Measurements from ENCODE around the gene ANXA2R.

ANXA2R gene

GRCh38 chr5:43000111-43000840, 39.8 kb downstream of the ANXA2R start:
- Histone ChIP-seq H3K79me2 (ENCODE audit: insufficient read depth, low read length) (peaks cover 44% of the 10 kb centered on the region), H3K27me3 (ENCODE audit: insufficient read depth, low read length, poor library complexity) (no peaks in the 10 kb centered on the region), H2AFZ (ENCODE audit: low read depth, low read length) (no peak overlapping the region), H3K9ac (ENCODE audit: low read depth, low read length) (no peak overlapping the region), H3K27ac (ENCODE audit: low read length) (no peak overlapping the region), H3K4me1 (ENCODE audit: insufficient read depth, low read length) (peaks cover 19% of the 10 kb centered on the region), H3K4me3 (ENCODE audit: low read depth in 1 of 2, low read length in 2 of 2) (no peak overlapping the region), H4K20me1 (ENCODE audit: insufficient read depth, low read length) (no peaks in the 10 kb centered on the region), H3K4me2 (ENCODE audit: insufficient read depth, low read length) (no peak overlapping the region), H3K36me3 (ENCODE audit: insufficient read depth, low read length) (peaks cover 7% of the 10 kb centered on the region; the same call in 1 of the 2 replicates), H3K9me3 (ENCODE audit: insufficient read depth, low read length, severe bottlenecking) (no peaks in the 10 kb centered on the region)
- TF ChIP-seq EZH2 (IDR thresholded peaks at IDR 0.05; ENCODE audit: borderline replicate concordance, low read depth, low read length, severe bottlenecking) (no peak), CTCF (IDR thresholded peaks at IDR 0.05; ENCODE audit: borderline replicate concordance, extremely low read depth, low read length, poor library complexity, severe bottlenecking) (no peak)
- DNase-seq (no peak), ATAC-seq (ENCODE audit: insufficient read depth, low read depth) (no peak)

- TF ChIP-seq EZH2 (IDR thresholded peaks at IDR 0.05; ENCODE audit: borderline replicate concordance, low read depth, low read length, severe bottlenecking) (no peak), CTCF (IDR thresholded peaks at IDR 0.05; ENCODE audit: borderline replicate concordance, extremely low read depth, low read length, poor library complexity, severe bottlenecking) (no peak)
- peak overlapping the region; percentile 70 to 83 for H3K4me3 ChIP-seq (ENCODE audit: low read depth in 1 of 2, low read length in 2 of 2)
- H3K27ac ChIP-seq (ENCODE audit: low read length): peak overlapping the region; percentile 98
- H3K79me2 ChIP-seq (ENCODE audit: insufficient read depth, low read length): peaks cover 73% of the 10 kb centered on the region
- H4K20me1 ChIP-seq (ENCODE audit: insufficient read depth, low read length): no peaks in the 10 kb centered on the region
- H3K4me2 ChIP-seq (ENCODE audit: insufficient read depth, low read length): peak overlapping the region; percentile 73
- DNase-seq: peak; percentile 34
- peak overlapping the region; percentile 63 for H2AFZ ChIP-seq (ENCODE audit: low read depth, low read length)
- ATAC-seq (ENCODE audit: insufficient read depth, low read depth): no peak
- H3K9me3 ChIP-seq (ENCODE audit: insufficient read depth, low read length, severe bottlenecking): no peaks in the 10 kb centered on the region
- peak overlapping the region; percentile 89 for H3K9ac ChIP-seq (ENCODE audit: low read depth, low read length)
- H3K36me3 ChIP-seq (ENCODE audit: insufficient read depth, low read length): peaks cover 7% of the 10 kb centered on the region; the same call in 1 of the 2 replicates
- H3K27me3 ChIP-seq (ENCODE audit: insufficient read depth, low read length, poor library complexity): no peaks in the 10 kb centered on the region
- H3K4me1 ChIP-seq (ENCODE audit: insufficient read depth, low read length): peaks cover 32% of the 10 kb centered on the region
Measured at GRCh38 chr5:42995360-42995751, 44.8 kb downstream of the ANXA2R start.

- Histone ChIP-seq H3K27me3 (ENCODE audit: insufficient read depth, low read length, poor library complexity) (no peaks in the 10 kb centered on the region), H3K9ac (ENCODE audit: low read depth, low read length) (peak overlapping the region; percentile 89), H3K27ac (ENCODE audit: low read length) (peak overlapping the region; percentile 98), H3K36me3 (ENCODE audit: insufficient read depth, low read length) (peaks cover 7% of the 10 kb centered on the region; the same call in 1 of the 2 replicates), H4K20me1 (ENCODE audit: insufficient read depth, low read length) (no peaks in the 10 kb centered on the region), H3K79me2 (ENCODE audit: insufficient read depth, low read length) (peaks cover 79% of the 10 kb centered on the region), H3K9me3 (ENCODE audit: insufficient read depth, low read length, severe bottlenecking) (no peaks in the 10 kb centered on the region), H3K4me3 (ENCODE audit: low read depth in 1 of 2, low read length in 2 of 2) (peak overlapping the region; percentile 70 to 83), H2AFZ (ENCODE audit: low read depth, low read length) (peak overlapping the region; percentile 63), H3K4me1 (ENCODE audit: insufficient read depth, low read length) (peaks cover 38% of the 10 kb centered on the region), H3K4me2 (ENCODE audit: insufficient read depth, low read length) (peak overlapping the region; percentile 73)
- peak; percentile 93 for DNase-seq
- peak; percentile 67 for ATAC-seq (ENCODE audit: insufficient read depth, low read depth)
- TF ChIP-seq CTCF (IDR thresholded peaks at IDR 0.05; ENCODE audit: borderline replicate concordance, extremely low read depth, low read length, poor library complexity, severe bottlenecking) (peak; percentile 92), EZH2 (IDR thresholded peaks at IDR 0.05; ENCODE audit: borderline replicate concordance, low read depth, low read length, severe bottlenecking) (no peak)
Measured at GRCh38 chr5:42994555-42995359, 45.4 kb downstream of the ANXA2R start.
